GM19043 (cell line): ENCODE measurements around the gene ABHD18.
"Not testable (repeated sequence)": the region's sequence is repeated elsewhere in the genome, so short reads cannot be mapped to it uniquely, and the experiment has no call there.

Source experiments
- ATAC-seq: cut with Tn5 transposase; IDR thresholded peaks from one replicate; pipeline ENCODE4 v1.9.1; 2021; ENCODE audit warnings: low read depth; ENCODE audit not compliant: unreplicated experiment

ABHD18 gene

DNA sequence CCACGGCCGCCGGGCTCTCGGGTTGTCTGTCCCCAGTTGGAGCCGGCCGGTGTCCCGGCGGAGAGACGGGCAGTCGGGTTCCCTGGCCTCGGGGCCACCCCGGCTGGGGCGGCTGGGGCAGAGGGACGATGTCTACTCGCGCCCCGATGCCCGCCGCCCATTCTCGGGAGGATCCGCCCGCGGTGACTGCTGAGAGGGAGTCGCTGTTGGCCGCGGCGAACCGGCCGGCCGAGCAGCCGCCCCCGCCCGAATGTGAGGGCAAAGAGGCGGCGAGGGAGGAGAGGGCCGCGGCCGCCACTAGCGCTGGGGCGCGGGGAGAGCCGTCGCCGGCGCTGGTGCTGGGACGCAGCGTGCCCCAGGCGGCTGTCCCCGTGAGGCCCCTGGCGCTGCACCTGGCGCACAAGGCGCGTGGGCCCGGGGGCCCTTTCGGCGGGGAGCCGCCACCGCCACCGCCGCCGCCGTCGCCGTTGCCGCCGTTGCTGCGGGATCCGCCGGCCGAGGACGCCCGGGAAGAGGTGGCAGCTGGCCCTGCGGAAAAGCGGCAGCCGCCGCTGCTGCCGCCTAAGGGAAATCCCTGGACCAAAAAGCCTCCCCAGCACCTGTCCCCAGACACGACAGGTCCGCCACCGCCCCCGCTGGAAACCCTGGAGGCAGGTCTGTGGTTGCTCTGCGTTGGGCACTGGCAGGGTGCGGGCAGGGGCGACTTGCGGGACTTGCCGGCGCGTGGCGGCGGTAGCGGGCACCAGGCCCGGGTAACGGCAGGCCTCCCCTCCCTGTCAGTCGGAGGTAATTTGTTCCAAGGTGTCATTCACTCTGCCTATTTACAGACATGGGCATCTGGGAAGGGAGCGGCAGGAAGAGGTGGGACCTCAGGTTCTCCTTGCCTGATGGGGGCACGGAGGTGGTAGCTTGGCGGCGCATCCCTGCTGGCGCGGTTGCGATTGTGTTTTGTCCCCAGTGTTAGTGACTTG lies 96.6 kb downstream of the ABHD18 start:
- peak; percentile 30 for ATAC-seq

DNA sequence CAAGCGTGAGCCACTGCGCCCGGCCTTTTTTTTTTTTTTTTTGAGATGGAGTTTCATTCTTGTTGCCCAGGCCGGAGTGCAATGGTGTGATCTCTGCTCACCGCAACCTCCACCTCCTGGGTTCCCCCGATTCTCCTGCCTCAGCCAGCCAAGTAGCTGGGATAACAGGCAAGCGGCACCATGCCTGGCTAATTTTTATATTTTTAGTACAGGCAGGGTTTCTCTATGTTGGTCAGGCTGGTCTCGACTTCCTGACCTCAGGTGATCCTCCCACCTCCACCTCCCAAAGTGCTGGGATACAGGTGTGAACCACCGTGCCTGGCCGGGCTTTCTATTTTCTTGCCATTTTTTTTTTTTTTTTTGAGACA lies 101.2 kb downstream of the ABHD18 start:
- not testable (repeated sequence) for ATAC-seq

DNA sequence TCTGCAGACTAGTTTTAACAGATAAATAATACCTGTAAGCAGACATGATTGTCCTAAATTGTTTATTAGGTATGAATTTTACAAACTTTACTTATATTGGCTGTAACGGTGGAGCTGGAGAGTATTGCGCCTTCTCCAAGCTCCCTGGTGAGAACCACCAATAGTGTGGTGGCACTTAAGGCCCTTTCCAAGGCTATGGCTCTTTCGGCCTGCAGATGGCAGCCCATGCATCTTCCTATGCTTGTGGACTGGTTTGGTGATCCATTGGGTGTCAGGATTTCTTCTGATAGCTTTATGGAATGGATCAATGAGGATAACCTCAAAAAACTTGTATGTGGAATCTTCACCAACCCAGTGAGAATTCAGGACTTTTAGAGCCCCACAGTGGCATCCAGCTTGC lies 103.7 kb downstream of the ABHD18 start:
- ATAC-seq = no peak

DNA sequence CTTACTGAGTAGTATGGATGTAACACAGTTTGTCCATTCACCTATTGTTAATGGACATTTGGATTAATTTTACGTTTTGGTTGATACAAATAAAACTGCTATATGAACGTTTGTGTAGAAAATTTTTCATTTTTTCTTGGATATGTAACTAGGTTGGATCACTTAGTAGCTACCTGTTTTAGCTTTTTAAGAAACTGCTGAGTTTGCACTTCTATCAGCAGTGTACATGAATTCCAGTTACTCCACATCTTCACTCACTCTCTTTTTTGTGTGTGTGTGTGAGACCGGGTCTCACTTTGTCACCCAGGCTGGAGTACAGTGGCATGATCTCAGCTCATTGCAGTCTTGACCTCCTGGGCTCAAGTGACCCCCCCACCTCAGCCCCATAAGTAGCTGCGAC lies 111.3 kb downstream of the ABHD18 start:
- no peak for ATAC-seq
